IPS-NIHi11 (cell line): ENCODE measurements around the gene SSTR4.
A peak's percentile ranks its signal among the peaks of the same experiment; 100 is the strongest.
"Not testable (repeated sequence)": the region's sequence is repeated elsewhere in the genome, so short reads cannot be mapped to it uniquely, and the experiment has no call there.

Experiments
- DNase-seq: peaks from one replicate; pipeline ENCODE4 v3.0.0; 2012; ENCODE audit warnings: mixed read lengths, low spot score

The SSTR4 gene

GRCh38 chr20:23034721-23035671 is at the start of gene SSTR4:
SSTR4 (plus strand) TSS chr20:23035312; CDS start chr20:23035484, 172 bp downstream.
- peak; percentile 65 for DNase-seq

- no peak for DNase-seq
Measured at GRCh38 chr20:22986601-22987000, 48.5 kb upstream of the SSTR4 start.

- not testable (repeated sequence) for DNase-seq
Measured at GRCh38 chr20:22991424-22991823, 43.7 kb upstream of the SSTR4 start.

- no peak for DNase-seq
Measured at GRCh38 chr20:22993823-22994222, 41.3 kb upstream of the SSTR4 start.

- DNase-seq = no peak
Measured at GRCh38 chr20:22995923-22996322, 39.2 kb upstream of the SSTR4 start.

- no peak for DNase-seq
Measured at GRCh38 chr20:22998476-22998875, 36.6 kb upstream of the SSTR4 start.

GRCh38 chr20:22999756-23000155 is 35.4 kb upstream of the SSTR4 start:
- DNase-seq = no peak

GRCh38 chr20:23000232-23000947 is 34.7 kb upstream of the SSTR4 start:
- no peak for DNase-seq

- DNase-seq = no peak
Measured at GRCh38 chr20:23002276-23002675, 32.8 kb upstream of the SSTR4 start.

- no peak for DNase-seq
Measured at GRCh38 chr20:23003077-23003635, 32.0 kb upstream of the SSTR4 start.

GRCh38 chr20:23003881-23004460 is 31.1 kb upstream of the SSTR4 start:
- no peak for DNase-seq

GRCh38 chr20:23005776-23006175 is 29.3 kb upstream of the SSTR4 start:
- DNase-seq = no peak

- no peak for DNase-seq
Measured at GRCh38 chr20:23007462-23007861, 27.6 kb upstream of the SSTR4 start.

- peak; percentile 17 for DNase-seq
Measured at GRCh38 chr20:23007886-23008655, 27.0 kb upstream of the SSTR4 start.

- DNase-seq = no peak
Measured at GRCh38 chr20:23008667-23009066, 26.4 kb upstream of the SSTR4 start.

GRCh38 chr20:23009636-23010035 is 25.5 kb upstream of the SSTR4 start:
- DNase-seq = no peak

- no peak for DNase-seq
Measured at GRCh38 chr20:23010096-23010495, 25.0 kb upstream of the SSTR4 start.

- DNase-seq = no peak
Measured at GRCh38 chr20:23011008-23011721, 23.9 kb upstream of the SSTR4 start.

- no peak for DNase-seq
Measured at GRCh38 chr20:23013429-23013828, 21.7 kb upstream of the SSTR4 start.

GRCh38 chr20:23017516-23017915 is 17.6 kb upstream of the SSTR4 start:
- DNase-seq = no peak

GRCh38 chr20:23018432-23018831 is 16.7 kb upstream of the SSTR4 start:
- no peak for DNase-seq
